Activated T-helper 1 cell treated with anti-CD3 and anti-CD28 coated beads, Interleukin-2, amount 50 U/mL, for 16 hours (primary cell): ENCODE results near the gene GPSM1.
A peak's percentile ranks its signal among the peaks of the same experiment; 100 is the strongest.

ENCODE experiments used
- DNase-seq, 2 donors: peaks; one replicate each; pipeline ENCODE4 v3.0.0-alpha.2; 2020; ENCODE audit warnings: low read depth in 1 of 2, low spot score in 1 of 2

Gene GPSM1

GRCh38 chr9:136304456-136304855 lies 22.9 kb upstream of the GPSM1 start:
- no peak for DNase-seq

- no peak for DNase-seq
These were observed 22.4 kb upstream of the GPSM1 start for GRCh38 chr9:136304981-136305380.

- DNase-seq, result no peak
These were observed 21.5 kb upstream of the GPSM1 start for GRCh38 chr9:136305804-136306203.

- no peak for DNase-seq
These were observed 20.8 kb upstream of the GPSM1 start for GRCh38 chr9:136306211-136307208.

GRCh38 chr9:136307215-136307750 lies 20.1 kb upstream of the GPSM1 start:
- no peak for DNase-seq

GRCh38 chr9:136308006-136308701 lies 19.2 kb upstream of the GPSM1 start:
- DNase-seq, result no peak

GRCh38 chr9:136308702-136309053 lies 18.7 kb upstream of the GPSM1 start:
- DNase-seq, result no peak

- DNase-seq, result no peak
These were observed 18.1 kb upstream of the GPSM1 start for GRCh38 chr9:136309101-136309801.

GRCh38 chr9:136309806-136310220 lies 17.5 kb upstream of the GPSM1 start:
- no peak for DNase-seq

- no peak for DNase-seq
These were observed 16.9 kb upstream of the GPSM1 start for GRCh38 chr9:136310273-136311030.

- no peak for DNase-seq
These were observed 16.0 kb upstream of the GPSM1 start for GRCh38 chr9:136311051-136312008.

GRCh38 chr9:136312009-136312375 lies 15.3 kb upstream of the GPSM1 start:
- DNase-seq, result no peak

- peak in 1 of 2 donors; percentile 13 for DNase-seq
These were observed 14.9 kb upstream of the GPSM1 start for GRCh38 chr9:136312436-136312835.

GRCh38 chr9:136313111-136314055 lies 14.0 kb upstream of the GPSM1 start:
- no peak for DNase-seq

- no peak for DNase-seq
These were observed 13.3 kb upstream of the GPSM1 start for GRCh38 chr9:136314056-136314416.

- no peak for DNase-seq
These were observed 12.4 kb upstream of the GPSM1 start for GRCh38 chr9:136314944-136315343.

GRCh38 chr9:136316271-136316751 lies 11.0 kb upstream of the GPSM1 start:
- no peak for DNase-seq

GRCh38 chr9:136316896-136317676 lies 10.3 kb upstream of the GPSM1 start:
- DNase-seq, result no peak
